Gastrocnemius medialis (tissue), 4 donors: ENCODE measurements around the gene GABRB2. TPM values are rescaled to one million over a fixed set of nuclear protein-coding genes. Genes with fewer than 3 reads are reported as not detected.

Experiments
- ATAC-seq, 2 donors: fragments of 150-250 bp; one replicate each; pipeline ENCODE4 v1.9.1; 2016
- DNase-seq, 2 donors: peaks; one replicate each; pipeline ENCODE4 v3.0.0-alpha.2; 2019
- H3K27ac ChIP-seq, 4 donors: fragments of 200-600 bp; sonication (generic); 1 replicate in 1 of 4; 2 replicates in 3 of 4; pipeline ENCODE4 v1.5.1; 2016 to 2018; ENCODE audit warnings: mild to moderate bottlenecking in 2 of 4, moderate library complexity in 1 of 4
- H3K27me3 ChIP-seq, 3 donors: fragments of 200-600 bp; sonication (generic) in 2 of 3; 1 replicate in 1 of 3; 2 replicates in 2 of 3; pipeline versions ENCODE4 v1.5.1 to v1.6.0; 2016 to 2019; ENCODE audit warnings: mild to moderate bottlenecking in 1 of 3, moderate library complexity in 1 of 3
- H3K36me3 ChIP-seq, 2 donors: fragments of 200-600 bp; sonication (generic) in 1 of 2; one replicate each; pipeline ENCODE4 v1.5.1; 2017 to 2018
- H3K4me1 ChIP-seq, 2 donors: fragments of 200-600 bp; sonication (generic) in 1 of 2; one replicate each; pipeline ENCODE4 v1.5.1; 2016 to 2017; ENCODE audit warnings: mild to moderate bottlenecking in 2 of 2
- H3K4me3 ChIP-seq, 4 donors: fragments of 200-600 bp; sonication (generic) in 3 of 4; 1 replicate in 1 of 4; 2 replicates in 3 of 4; pipeline ENCODE4 v1.5.1; 2016 to 2019; ENCODE audit warnings: mild to moderate bottlenecking in 2 of 4
- H3K9me3 ChIP-seq, 3 donors: fragments of 200-600 bp; sonication (generic) in 2 of 3; 1 replicate in 1 of 3; 2 replicates in 2 of 3; pipeline ENCODE4 v1.5.1; 2016 to 2019
- POLR2A ChIP-seq, 2 donors: fragments of 450-650 bp; IDR thresholded peaks; one replicate each; pipeline ENCODE4 v1.6.1; 2017; ENCODE audit warnings: antibody characterized with exemption in 2 of 2, mild to moderate bottlenecking in 2 of 2, moderate library complexity in 2 of 2
- in situ Hi-C, 4 donors: fragments of 200-750 bp; cut with MboI; loops; one replicate each; pipeline versions ENCODE4 v1.15.0 to v1.8.0; 2017; ENCODE audit warnings: low sequenced_read_pairs in 4 of 4
- intact Hi-C: fragments of 100-400 bp; cut with DNase I; formaldehyde crosslinking; loops from one replicate; pipeline ENCODE4 v1.15.1; 2023; ENCODE audit warnings: low total_unique reads
- total RNA-seq, 4 donors: library from RNA; depleted of rRNA; stranded (reverse); fragments of >200 nt; gene quantifications; one replicate each; pipeline versions ENCODE4 v1.1.0 to v1.2.3, GENCODE V29; 2016
- TF ChIP-seq, protein P1 (sequence below), 5 experiments: fragments of 450-650 bp in 3 of 5; fragments of 200-600 bp in 2 of 5; sonication (generic) in 2 of 5; IDR thresholded peaks in 4 of 5; conservative IDR thresholded peaks in 1 of 5; 1 replicate in 4 of 5; 2 replicates in 1 of 5; pipeline ENCODE4 v1.5.1; 2016 to 2019; ENCODE audit warnings: antibody characterized with exemption in 5 of 5, mild to moderate bottlenecking in 3 of 5, moderate library complexity in 3 of 5

Gene GABRB2
- total RNA-seq, 4 donors from 2014 or later: 0.16 to 0.97 (median 0.63) TPM

- in situ Hi-C loops: no loop called here
- H3K27me3 ChIP-seq: no peaks in the 10 kb centered on the region
- H3K27ac ChIP-seq: no peak overlapping the region
- no peaks in the 10 kb centered on the region for H3K9me3 ChIP-seq
- H3K4me3 ChIP-seq: no peak overlapping the region
- TF ChIP-seq, protein P1, sequence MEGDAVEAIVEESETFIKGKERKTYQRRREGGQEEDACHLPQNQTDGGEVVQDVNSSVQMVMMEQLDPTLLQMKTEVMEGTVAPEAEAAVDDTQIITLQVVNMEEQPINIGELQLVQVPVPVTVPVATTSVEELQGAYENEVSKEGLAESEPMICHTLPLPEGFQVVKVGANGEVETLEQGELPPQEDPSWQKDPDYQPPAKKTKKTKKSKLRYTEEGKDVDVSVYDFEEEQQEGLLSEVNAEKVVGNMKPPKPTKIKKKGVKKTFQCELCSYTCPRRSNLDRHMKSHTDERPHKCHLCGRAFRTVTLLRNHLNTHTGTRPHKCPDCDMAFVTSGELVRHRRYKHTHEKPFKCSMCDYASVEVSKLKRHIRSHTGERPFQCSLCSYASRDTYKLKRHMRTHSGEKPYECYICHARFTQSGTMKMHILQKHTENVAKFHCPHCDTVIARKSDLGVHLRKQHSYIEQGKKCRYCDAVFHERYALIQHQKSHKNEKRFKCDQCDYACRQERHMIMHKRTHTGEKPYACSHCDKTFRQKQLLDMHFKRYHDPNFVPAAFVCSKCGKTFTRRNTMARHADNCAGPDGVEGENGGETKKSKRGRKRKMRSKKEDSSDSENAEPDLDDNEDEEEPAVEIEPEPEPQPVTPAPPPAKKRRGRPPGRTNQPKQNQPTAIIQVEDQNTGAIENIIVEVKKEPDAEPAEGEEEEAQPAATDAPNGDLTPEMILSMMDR (IDR thresholded peaks at IDR 0.05 in 4 of 5, conservative IDR thresholded peaks at IDR 0.05 in 1 of 5): no peak
- TF ChIP-seq POLR2A (IDR thresholded peaks at IDR 0.05): no peak
- ATAC-seq (no peak), DNase-seq (no peak)
- intact Hi-C loops: no loop called here
- H3K4me1 ChIP-seq: no peaks in the 10 kb centered on the region
- no peaks in the 10 kb centered on the region for H3K36me3 ChIP-seq
Observed at GRCh38 chr5:161376034-161376433, 170.5 kb downstream of the GABRB2 start.

- Histone ChIP-seq H3K27ac (no peak overlapping the region), H3K9me3 (no peaks in the 10 kb centered on the region), H3K4me3 (no peak overlapping the region), H3K4me1 (no peaks in the 10 kb centered on the region), H3K27me3 (no peaks in the 10 kb centered on the region), H3K36me3 (no peaks in the 10 kb centered on the region)
- DNase-seq (no peak), ATAC-seq (no peak)
- no peak for TF ChIP-seq POLR2A (IDR thresholded peaks at IDR 0.05)
- TF ChIP-seq, protein P1 (IDR thresholded peaks at IDR 0.05 in 4 of 5, conservative IDR thresholded peaks at IDR 0.05 in 1 of 5): no peak
- intact Hi-C loops: no loop called here
- in situ Hi-C loops: no loop called here
Observed at GRCh38 chr5:161373345-161373707, 173.2 kb downstream of the GABRB2 start.

DNA sequence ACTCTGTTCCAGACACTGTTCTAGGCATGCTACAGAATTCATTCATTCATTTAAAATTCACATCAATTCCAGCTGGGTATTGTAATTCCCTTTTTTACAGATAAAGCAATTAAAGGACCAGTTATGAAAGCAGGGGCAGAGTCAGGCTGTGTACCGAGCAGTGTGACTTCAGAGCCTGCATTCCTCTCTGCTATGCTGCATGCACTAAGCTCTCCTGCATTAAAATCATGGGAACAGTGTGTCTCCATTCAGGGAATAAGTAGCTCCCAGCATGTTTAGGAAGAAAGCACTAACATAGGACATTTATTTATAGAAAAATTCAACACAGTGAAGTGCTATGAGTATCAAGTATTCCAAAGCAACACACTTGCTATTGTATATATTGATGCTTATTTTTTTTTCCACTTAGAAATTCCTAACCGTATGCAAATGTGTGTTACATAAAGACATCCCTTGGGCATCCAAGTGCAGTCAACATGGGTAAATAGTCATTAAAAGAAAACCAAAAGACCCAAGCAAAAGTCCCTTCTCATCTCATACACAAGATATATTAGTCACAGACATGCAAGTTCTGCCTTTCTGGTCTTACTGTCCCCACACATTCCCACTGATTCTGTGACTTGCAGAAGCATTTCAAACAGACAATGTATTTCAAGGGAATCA lies 173.7 kb downstream of the GABRB2 start:
- no peaks in the 10 kb centered on the region for H3K36me3 ChIP-seq
- DNase-seq: no peak
- no peak overlapping the region for H3K27ac ChIP-seq
- in situ Hi-C loops: no loop called here
- ATAC-seq: no peak
- no peak for TF ChIP-seq POLR2A (IDR thresholded peaks at IDR 0.05)
- TF ChIP-seq, protein P1 (IDR thresholded peaks at IDR 0.05 in 4 of 5, conservative IDR thresholded peaks at IDR 0.05 in 1 of 5): no peak
- no peaks in the 10 kb centered on the region for H3K9me3 ChIP-seq
- no peaks in the 10 kb centered on the region for H3K27me3 ChIP-seq
- intact Hi-C loops: no loop called here
- no peaks in the 10 kb centered on the region for H3K4me1 ChIP-seq
- no peak overlapping the region for H3K4me3 ChIP-seq

DNA sequence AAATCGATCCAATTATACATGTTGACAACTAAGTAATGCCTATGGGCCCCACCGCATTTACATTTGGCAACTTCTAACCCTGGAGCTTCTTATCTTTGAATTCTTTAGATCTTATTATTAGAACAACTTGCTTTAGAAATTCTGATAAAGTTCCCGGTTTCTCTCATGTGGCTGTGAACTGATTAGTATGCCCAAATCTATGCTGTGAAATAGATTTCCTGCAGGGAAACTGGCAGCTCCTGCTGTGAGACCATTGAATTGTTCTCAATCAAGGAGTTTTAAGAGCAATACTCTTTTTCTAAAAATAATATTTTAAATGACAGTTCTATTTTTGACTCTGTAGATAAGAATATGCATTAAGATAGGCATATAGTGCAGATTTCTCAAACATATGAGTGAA lies 177.5 kb downstream of the GABRB2 start:
- no peak overlapping the region for H3K27ac ChIP-seq
- no peak for DNase-seq
- in situ Hi-C loops: no loop called here
- H3K27me3 ChIP-seq: no peaks in the 10 kb centered on the region
- H3K36me3 ChIP-seq: no peaks in the 10 kb centered on the region
- H3K4me1 ChIP-seq: no peaks in the 10 kb centered on the region
- TF ChIP-seq POLR2A (IDR thresholded peaks at IDR 0.05): no peak
- TF ChIP-seq, protein P1 (IDR thresholded peaks at IDR 0.05 in 4 of 5, conservative IDR thresholded peaks at IDR 0.05 in 1 of 5): no peak
- H3K4me3 ChIP-seq: no peak overlapping the region
- intact Hi-C loops: no loop called here
- ATAC-seq: no peak
- no peaks in the 10 kb centered on the region for H3K9me3 ChIP-seq

DNA sequence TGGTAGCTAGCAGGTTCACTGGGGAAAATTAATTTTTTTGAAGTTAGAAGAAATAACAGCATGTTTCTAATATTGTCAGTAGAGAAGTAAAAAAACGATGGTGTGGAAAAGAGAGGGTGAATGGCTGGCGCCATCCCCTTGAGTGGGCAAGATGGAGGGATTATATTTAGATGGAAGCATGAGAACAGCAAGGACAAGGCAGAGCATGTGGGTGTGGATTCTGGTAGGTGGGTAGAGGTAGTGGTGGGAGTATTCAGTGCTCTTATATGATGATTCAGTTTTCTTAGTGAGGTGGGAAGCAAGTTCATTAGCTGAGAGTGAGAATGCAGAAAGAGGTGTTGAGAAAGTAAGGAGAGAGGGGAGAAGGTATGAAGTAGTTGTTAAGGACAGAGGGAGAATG lies 188.1 kb downstream of the GABRB2 start:
- in situ Hi-C loops (no loop called here), intact Hi-C loops (no loop called here)
- TF ChIP-seq, protein P1 (IDR thresholded peaks at IDR 0.05 in 4 of 5, conservative IDR thresholded peaks at IDR 0.05 in 1 of 5): no peak
- H3K27me3 ChIP-seq: no peaks in the 10 kb centered on the region
- H3K9me3 ChIP-seq: no peaks in the 10 kb centered on the region
- no peak overlapping the region for H3K4me3 ChIP-seq
- no peaks in the 10 kb centered on the region for H3K36me3 ChIP-seq
- H3K4me1 ChIP-seq: no peaks in the 10 kb centered on the region
- H3K27ac ChIP-seq: no peak overlapping the region
- ATAC-seq: no peak
- DNase-seq: no peak
